IPS-18a (cell line): ENCODE results near the gene BTBD19.
A peak's percentile ranks its signal among the peaks of the same experiment; 100 is the strongest.

Source experiments
- H3K27ac ChIP-seq: one replicate; pipeline ENCODE4 v1.5.1; 2013; ENCODE audit warnings: low read length
- H3K27me3 ChIP-seq: one replicate; pipeline ENCODE4 v1.6.1; 2013; ENCODE audit warnings: mild to moderate bottlenecking, low read length; ENCODE audit not compliant: control insufficient read depth, insufficient read depth
- H3K36me3 ChIP-seq: one replicate; pipeline ENCODE4 v1.6.1; 2013; ENCODE audit warnings: low read depth, low read length; ENCODE audit not compliant: control insufficient read depth
- H3K4me1 ChIP-seq: one replicate; pipeline ENCODE4 v1.6.1; 2013; ENCODE audit warnings: low read depth, low read length; ENCODE audit not compliant: control insufficient read depth
- H3K4me3 ChIP-seq: one replicate; pipeline ENCODE4 v1.5.1; 2013; ENCODE audit warnings: low read length
- H3K9ac ChIP-seq: one replicate; pipeline ENCODE4 v1.6.1; 2013; ENCODE audit warnings: mild to moderate bottlenecking, low read length, moderate library complexity
- H3K9me3 ChIP-seq: one replicate; pipeline ENCODE4 v1.6.1; 2013; ENCODE audit warnings: low read depth, low read length; ENCODE audit not compliant: control insufficient read depth

The BTBD19 gene

DNA sequence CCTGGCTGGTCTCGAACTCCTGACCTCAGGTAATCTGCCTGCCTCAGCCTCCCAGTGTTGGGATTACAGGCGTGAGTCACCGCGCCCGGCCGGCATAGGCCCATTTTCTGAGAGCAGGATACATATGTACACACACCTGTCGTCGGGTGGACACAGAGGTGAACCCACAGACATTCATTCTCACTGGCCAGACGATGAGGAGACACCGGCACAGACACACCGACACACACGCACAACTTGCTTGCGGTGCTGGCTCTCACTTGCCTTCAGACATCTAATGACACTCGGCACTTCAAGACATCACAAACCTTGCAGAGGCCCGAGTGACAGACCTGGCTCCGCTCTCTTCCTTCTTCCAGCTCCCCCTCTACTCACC, 34.2 kb downstream of the BTBD19 start:
- Histone ChIP-seq H3K27ac (no peak overlapping the region), H3K9ac (peak overlapping the region; percentile 42), H3K27me3 (peaks cover 15% of the 10 kb centered on the region), H3K9me3 (no peaks in the 10 kb centered on the region), H3K4me1 (no peaks in the 10 kb centered on the region), H3K36me3 (no peaks in the 10 kb centered on the region), H3K4me3 (peak overlapping the region; percentile 69)

DNA sequence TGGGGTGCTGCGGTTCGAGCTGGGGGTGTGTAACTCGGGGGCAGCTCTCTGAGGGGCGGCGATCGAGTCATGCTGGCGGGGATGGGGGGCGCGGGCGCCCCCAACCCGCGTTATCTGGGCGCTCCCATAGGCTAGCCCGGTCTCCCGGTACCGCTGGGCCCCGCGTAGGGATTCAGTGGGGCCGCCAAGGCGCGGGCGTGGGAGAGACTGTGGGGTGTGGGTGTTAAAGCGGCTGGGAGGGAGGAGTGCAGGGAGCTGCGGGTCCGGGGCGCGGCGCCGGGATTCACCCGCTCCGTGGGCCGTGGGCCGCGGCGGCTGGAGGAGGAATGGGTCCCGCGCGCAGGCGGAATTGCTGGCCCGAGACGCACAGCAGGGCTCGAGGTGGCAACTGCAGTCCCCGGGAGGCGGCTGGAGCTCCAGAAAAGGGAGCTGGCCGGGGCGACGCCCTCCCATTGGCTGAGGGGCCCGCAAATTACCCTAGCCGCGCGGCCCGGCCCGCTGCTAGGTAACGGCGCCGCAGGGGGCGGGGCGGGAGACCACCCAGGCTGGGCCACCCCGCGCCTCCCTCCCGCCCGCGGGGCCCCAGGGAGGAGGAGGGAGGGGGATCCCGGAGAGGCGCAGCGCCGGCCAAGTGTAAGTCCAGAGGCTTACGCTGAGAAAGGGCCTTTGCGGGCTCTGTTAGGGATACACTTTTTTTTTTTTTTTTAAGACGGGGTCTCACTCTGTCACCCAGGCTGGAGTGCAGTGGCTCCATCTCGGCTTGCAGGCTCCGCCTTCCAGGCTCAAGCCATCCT, 34.7 kb downstream of the BTBD19 start, which contains the start of gene PTCH2:
Gene PTCH2 (minus strand): TSS at position 392 of the 794 bp plus-strand sequence. CDS start 321 bp downstream, at position 71.
- peak within 1 kb of the TSS; percentile 69 for H3K4me3 ChIP-seq
- no peaks in the 10 kb centered on the region for H3K4me1 ChIP-seq
- H3K27me3 ChIP-seq: peaks cover 15% of the 10 kb centered on the region
- peak within 1 kb of the TSS; percentile 42 for H3K9ac ChIP-seq
- H3K27ac ChIP-seq: no peak within 1 kb of the TSS
- no peaks in the 10 kb centered on the region for H3K36me3 ChIP-seq
- no peaks in the 10 kb centered on the region for H3K9me3 ChIP-seq

DNA sequence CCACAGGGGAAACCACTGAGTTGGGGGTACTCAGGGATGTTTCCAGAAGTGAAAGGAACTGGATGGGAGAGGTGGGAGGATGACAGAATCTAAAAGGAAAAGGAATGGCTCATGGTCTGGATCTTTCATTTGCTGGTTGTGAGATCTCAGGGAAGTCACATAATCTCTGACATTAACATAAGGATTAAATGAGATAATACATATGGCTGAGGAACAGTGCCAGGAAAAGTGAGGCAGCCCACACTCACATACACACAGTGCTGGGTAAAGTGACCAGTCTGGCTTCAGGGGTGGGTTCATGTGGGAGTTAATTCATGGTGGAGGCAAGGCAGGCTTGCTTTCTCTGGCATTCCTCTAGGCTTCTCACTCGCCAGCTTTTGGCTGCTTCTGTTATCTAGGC, 38.7 kb downstream of the BTBD19 start:
- Histone ChIP-seq H3K4me1 (no peaks in the 10 kb centered on the region), H3K9me3 (no peaks in the 10 kb centered on the region), H3K27ac (no peak overlapping the region), H3K27me3 (peaks cover 9% of the 10 kb centered on the region), H3K4me3 (no peak overlapping the region), H3K9ac (no peak overlapping the region), H3K36me3 (no peaks in the 10 kb centered on the region)

DNA sequence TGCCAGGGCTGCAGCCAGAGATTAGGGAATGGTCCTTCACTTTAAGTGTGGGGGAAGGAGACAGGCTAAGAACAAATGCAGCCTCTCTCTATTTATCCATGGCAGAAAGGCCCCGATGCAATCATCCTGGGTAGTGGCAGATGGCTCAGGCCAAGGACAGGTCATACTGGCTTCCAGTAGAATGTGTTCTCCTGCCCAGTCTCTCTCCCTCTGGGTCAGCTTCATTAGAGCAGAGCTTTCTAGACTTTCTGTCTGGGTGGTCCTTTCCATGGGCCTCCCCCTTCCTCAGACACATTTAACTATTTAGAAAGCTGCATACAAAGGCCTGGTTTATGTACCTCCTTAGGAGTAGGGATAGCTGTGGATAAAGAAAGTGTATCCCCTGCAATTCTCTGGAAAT, 39.5 kb downstream of the BTBD19 start:
- Histone ChIP-seq H3K36me3 (no peaks in the 10 kb centered on the region), H3K27me3 (no peaks in the 10 kb centered on the region), H3K4me3 (no peak overlapping the region), H3K9me3 (no peaks in the 10 kb centered on the region), H3K9ac (no peak overlapping the region), H3K27ac (no peak overlapping the region), H3K4me1 (no peaks in the 10 kb centered on the region)

DNA sequence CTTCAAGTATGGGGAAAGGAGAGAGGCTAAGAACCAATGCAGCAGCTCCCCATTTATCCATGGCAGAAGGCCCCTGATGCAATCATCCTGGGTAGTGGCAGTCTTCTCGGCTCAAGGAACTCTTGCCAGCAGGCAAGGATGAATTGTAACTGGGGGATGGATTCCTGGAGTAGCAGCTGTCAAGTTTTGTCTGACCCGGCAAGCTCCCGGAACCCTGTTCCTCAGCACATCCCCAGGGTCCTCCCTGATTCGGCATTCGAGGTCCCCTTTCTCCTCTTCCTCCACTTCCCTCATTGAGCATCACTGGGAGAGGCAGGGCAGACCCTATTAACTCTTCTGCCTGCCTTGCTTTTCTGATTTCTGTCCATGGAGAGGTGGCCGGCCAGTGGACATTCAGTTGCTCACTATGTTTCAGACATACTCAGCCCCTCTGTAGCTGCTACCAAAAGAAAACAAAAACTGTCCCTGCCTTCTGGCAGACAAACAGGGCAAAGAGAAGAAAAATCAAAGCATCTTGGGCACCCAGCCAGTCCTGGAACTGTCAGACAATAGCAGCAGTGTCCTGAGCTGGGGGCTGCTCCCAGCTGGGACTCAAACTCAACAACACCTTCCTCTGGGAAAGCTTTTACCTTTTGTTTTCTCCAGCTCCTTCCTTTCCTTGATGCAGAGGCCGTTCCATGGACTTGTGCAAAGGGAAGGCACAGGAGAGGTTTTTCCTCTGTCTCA, 40.3 kb downstream of the BTBD19 start:
- Histone ChIP-seq H3K4me1 (no peaks in the 10 kb centered on the region), H3K27me3 (no peaks in the 10 kb centered on the region), H3K36me3 (no peaks in the 10 kb centered on the region), H3K27ac (no peak overlapping the region), H3K9me3 (no peaks in the 10 kb centered on the region), H3K9ac (no peak overlapping the region), H3K4me3 (no peak overlapping the region)

DNA sequence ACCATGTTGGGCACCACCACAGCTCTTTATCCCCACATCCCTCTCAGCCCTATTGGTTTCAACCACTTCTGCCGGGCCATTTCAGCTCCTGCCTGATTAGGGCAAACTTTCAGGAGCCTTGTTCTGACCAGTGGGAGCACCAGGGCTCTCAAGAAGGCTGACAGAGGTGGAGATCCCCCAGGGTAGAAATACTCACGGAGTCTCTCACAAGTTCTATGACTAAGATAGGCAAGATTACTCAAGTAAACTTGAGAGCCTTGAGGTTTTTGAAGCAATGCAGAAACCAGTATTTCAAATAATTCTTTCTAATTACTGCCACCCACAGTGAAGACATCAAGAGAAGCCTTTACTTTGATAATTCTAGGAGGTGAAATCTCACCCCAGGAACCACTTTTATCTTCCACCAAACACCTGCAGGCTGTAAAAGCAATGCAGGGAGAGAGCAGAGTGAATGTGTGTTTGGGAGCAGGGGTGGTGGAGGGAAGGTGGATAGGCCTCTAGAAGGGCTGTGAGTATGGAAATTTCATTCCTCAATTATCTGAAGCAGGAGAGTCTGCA, 41.3 kb downstream of the BTBD19 start:
- no peaks in the 10 kb centered on the region for H3K4me1 ChIP-seq
- no peak overlapping the region for H3K27ac ChIP-seq
- H3K4me3 ChIP-seq: no peak overlapping the region
- no peaks in the 10 kb centered on the region for H3K36me3 ChIP-seq
- H3K9ac ChIP-seq: no peak overlapping the region
- no peaks in the 10 kb centered on the region for H3K9me3 ChIP-seq
- no peaks in the 10 kb centered on the region for H3K27me3 ChIP-seq

DNA sequence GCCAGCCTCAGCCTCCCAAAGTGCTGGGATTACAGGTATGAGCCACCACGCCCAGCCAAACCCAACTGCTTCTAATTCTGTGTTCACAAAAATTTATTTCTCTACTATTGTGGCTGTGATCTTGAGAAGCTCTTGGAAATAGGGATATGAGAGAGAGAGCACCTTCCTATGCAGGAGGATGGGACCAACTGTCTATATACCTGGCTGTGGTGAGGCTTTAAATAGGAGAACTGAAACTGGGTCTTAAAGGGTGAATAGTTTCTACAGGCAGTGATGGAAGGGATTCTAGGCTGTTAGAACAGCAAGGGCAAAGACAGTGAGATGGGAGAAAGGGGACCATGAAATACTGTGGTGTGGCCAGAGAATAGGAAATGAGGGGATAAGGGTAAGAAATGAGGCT, 43.0 kb downstream of the BTBD19 start:
- H3K27ac ChIP-seq: no peak overlapping the region
- no peaks in the 10 kb centered on the region for H3K27me3 ChIP-seq
- H3K4me3 ChIP-seq: no peak overlapping the region
- H3K4me1 ChIP-seq: no peaks in the 10 kb centered on the region
- H3K9ac ChIP-seq: no peak overlapping the region
- no peaks in the 10 kb centered on the region for H3K9me3 ChIP-seq
- no peaks in the 10 kb centered on the region for H3K36me3 ChIP-seq

DNA sequence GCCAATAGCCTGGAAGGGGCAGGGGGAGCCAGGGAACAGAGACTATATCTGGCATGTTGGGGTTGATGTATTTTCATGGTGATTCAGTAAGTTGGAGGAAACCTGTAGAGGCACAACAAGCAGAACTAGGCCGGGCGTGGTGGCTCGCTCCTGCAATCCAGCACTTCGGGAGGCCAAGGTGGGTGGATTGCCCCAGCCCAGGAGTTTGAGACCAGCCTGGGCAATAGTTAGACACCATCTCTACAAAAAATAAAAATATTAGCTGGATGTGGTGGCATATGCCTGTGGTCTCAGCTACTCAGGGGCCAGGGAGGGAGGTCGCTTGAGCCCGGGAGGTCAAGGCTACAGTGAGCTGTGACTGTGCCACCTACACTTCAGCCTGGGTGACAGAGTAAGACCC, 44.9 kb downstream of the BTBD19 start:
- H3K4me3 ChIP-seq: no peak overlapping the region
- no peak overlapping the region for H3K27ac ChIP-seq
- no peaks in the 10 kb centered on the region for H3K27me3 ChIP-seq
- no peak overlapping the region for H3K9ac ChIP-seq
- no peaks in the 10 kb centered on the region for H3K4me1 ChIP-seq
- no peaks in the 10 kb centered on the region for H3K36me3 ChIP-seq
- no peaks in the 10 kb centered on the region for H3K9me3 ChIP-seq

DNA sequence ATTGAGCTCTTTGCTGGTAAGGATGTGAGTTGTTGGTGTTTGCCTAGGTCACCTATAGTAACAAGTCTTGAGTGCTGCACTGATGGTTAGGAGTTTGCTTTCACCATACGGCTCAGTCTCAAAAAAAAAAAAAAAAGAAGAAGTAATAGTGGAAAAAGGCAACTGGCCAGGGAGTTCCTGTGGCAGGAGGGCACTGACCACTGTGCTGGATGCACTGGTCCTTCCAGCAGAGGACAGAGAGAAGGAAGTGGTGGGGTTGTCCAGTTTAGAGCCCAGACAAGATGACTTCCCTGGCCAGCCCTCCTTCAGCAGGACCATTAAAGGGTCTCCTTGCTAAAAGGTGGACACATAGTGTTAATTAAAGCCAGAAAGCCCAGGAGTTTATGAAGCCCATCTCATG, 46.6 kb downstream of the BTBD19 start:
- H3K36me3 ChIP-seq: no peaks in the 10 kb centered on the region
- H3K9me3 ChIP-seq: no peaks in the 10 kb centered on the region
- H3K4me3 ChIP-seq: no peak overlapping the region
- H3K27ac ChIP-seq: no peak overlapping the region
- H3K27me3 ChIP-seq: no peaks in the 10 kb centered on the region
- no peak overlapping the region for H3K9ac ChIP-seq
- H3K4me1 ChIP-seq: no peaks in the 10 kb centered on the region

DNA sequence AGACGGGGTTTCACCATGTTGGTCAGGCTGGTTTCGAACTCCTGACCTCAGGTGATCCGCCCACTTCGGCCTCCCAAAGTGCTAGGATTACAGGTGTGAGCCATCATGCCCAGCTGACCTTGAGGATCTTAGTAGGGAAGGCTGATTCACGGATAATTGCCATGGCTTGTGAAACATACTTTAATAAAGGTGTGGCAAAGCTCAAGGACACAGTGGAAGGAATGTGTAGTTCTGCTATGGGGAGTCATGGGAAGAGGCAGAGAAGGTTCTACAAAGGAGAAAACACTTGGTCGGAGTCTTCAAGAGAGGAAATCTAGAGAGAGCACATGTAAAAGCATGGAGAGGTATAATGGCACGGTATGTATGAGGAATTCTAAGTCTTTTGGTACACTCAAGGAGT, 47.4 kb downstream of the BTBD19 start:
- no peaks in the 10 kb centered on the region for H3K4me1 ChIP-seq
- H3K27me3 ChIP-seq: no peaks in the 10 kb centered on the region
- no peak overlapping the region for H3K9ac ChIP-seq
- no peak overlapping the region for H3K27ac ChIP-seq
- no peaks in the 10 kb centered on the region for H3K9me3 ChIP-seq
- no peaks in the 10 kb centered on the region for H3K36me3 ChIP-seq
- no peak overlapping the region for H3K4me3 ChIP-seq

DNA sequence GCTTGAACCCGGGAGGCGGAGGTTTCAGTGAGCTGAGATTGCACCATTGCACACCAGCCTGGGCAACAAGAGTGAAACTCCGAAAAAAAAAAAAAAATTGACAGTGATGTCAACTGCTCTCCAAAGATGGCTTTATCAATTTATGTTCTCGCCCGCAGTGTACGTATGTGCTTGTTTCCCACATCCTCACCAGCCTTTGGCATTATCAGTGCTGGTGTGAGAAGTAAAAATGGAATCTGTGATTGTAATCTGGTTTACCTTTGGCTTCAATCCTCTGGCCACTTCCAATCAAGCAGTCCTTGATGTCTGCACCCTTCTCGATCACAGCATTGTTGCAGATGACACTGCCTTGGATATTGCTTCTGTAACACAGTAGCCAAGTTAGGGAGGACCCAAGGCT, 49.1 kb downstream of the BTBD19 start:
- Histone ChIP-seq H3K9ac (no peak overlapping the region), H3K36me3 (no peaks in the 10 kb centered on the region), H3K27ac (no peak overlapping the region), H3K27me3 (no peaks in the 10 kb centered on the region), H3K4me3 (no peak overlapping the region), H3K4me1 (no peaks in the 10 kb centered on the region), H3K9me3 (no peaks in the 10 kb centered on the region)
